ENCODE results near the gene MMAB.
A peak's percentile ranks its signal among the peaks of the same experiment; 100 is the strongest.

Gene MMAB

DNA sequence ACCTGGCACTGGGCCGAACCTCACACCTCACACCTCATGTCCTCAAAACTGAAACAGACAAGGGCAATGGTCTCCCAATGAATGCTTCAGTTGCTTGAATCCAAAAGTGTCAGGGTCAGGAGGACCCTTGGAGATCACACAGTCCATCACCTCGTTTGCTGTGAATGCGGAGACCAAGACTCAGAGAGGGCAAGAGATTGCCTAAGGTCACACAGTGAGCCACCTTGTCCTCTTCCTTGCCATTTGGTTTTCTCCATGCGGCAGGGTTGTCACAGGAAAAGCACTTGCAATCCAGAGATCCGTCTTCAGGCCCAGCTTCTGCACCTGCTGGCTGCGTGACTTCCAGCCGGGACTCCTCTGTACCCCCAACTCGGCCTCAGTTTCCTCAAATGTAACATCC, 28.3 kb upstream of the MMAB start:
- no peak for DNase-seq

GRCh38 chr12:109600995-109601394, 27.7 kb upstream of the MMAB start:
- no peak for DNase-seq

DNA sequence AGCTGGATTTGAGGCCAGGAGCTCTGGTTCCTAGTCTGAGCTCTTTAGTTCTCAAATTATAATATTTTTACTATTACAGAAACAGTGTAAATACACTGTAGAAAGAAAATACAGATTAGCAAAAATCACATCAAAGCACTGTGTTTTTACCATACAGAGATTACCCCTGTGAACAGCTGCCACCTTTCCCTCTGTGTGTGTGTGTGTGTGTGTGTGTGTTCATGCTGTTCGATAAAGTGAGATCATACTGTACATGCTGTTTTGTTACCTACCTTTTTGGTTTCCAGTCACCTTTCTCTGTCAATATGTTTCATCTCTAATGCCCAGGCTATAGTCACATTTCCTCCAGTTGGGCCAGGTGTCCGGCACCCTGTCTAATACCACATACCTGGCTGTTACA, 27.2 kb upstream of the MMAB start:
- no peak for DNase-seq

DNA sequence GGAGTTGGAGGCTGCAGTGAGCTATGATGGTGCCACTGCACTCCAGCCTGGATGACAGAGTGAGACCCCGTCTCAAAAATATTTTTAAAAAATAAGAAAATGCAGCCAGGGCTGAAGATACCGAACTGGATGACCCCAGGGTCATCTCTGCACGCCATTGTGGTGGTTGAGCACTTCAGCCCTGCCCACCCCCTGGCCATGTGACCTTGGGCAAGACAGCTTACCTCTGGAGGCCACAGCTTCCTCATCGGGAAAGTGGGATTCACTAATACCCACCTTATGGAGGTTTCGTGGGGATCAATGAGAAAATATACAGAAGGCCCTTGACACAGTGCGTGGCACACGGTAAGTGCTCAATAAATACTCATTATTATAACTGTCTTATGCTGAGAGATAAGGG, 25.8 kb upstream of the MMAB start:
- no peak for DNase-seq

DNA sequence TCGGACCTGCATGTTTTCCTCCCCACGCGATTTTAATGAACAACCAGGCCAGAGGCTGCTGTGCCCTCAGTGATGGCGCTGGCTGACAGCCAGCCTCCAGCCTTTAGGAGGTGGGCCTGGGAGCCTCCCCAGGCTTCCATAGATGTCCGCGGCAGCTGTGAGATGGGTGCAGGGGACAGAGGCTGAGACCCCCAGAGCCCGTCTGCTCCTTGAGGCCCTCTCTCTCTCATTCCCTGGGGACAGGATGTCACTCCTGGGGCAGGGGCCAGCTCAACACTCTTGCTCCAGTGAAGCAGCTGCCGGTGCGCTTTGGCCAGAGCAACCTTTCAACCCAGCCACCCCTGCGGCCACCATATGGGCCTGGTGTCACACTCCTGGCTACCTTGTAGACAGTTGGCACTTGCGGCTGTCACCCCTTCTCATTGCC, 25.1 kb upstream of the MMAB start:
- no peak for DNase-seq

GRCh38 chr12:109597795-109598427, 24.6 kb upstream of the MMAB start:
- DNase-seq: peak; percentile 67

DNA sequence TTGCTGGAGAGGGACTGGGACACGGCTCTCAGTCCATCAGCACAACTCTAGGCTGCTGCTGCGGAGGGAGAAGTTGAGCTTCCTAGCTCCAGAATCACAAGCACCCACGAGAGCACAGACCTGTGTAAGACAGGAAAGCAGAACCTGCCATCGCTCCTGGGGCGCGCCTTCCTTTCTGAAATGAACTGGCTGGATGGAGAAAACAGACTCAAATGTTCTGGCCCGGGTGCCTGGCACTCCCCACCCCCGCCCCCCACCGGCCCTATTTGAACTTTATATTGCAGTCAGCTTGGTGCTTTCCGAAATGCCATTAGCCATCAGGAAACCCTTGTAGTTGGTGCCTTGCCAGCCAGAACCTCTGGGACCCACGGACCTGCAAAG, 24.1 kb upstream of the MMAB start:
- DNase-seq: no peak

DNA sequence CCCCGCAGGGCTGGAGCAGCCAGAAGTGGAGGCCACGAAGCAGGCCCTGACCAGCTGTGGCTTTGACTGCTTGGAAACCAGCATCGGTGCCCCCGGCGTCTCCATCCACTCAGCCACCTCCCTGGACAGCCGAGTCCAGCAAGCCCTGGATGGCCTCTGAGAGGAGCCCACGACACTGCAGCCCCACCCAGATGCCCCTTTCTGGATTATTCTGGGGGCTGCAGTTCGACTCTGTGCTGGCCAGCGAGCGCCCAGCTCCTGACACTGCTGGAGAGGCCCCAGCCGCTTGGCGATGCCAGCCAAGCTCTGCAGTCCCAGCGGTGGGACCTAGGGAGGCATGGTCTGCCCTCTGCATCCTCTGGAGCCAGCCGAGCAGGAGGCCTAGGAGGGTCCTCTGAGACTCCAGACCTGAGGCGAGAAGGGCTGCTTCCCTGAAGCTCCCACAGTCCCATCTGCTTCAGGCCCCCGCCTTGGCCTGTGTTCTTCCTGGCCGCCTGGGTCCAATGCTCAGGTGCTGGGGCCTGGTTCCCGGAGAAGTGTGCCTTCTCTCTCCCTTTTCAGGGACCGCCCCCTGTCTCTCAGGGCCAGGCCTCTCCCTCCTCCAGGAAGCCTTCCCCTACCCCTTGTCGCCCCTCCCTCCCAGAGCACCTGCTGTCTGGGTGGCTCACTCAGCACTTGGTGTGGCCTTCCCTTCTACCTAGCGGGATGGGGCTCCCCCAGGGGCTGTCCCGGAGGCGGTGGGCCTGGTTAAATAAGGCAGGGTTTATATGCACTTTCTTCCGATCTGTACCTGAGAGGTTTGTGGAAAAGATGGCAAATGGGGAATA, 23.3 kb upstream of the MMAB start:
- DNase-seq: no peak

- no peak for DNase-seq
Measured at GRCh38 chr12:109595321-109595902, 22.1 kb upstream of the MMAB start.

GRCh38 chr12:109594556-109595317, 21.4 kb upstream of the MMAB start:
- DNase-seq: no peak

- peak; percentile 27 for DNase-seq
Measured at GRCh38 chr12:109592905-109593272, 19.6 kb upstream of the MMAB start.

- no peak for DNase-seq
Measured at GRCh38 chr12:109592195-109592904, 19.0 kb upstream of the MMAB start.

- DNase-seq: no peak
Measured at GRCh38 chr12:109591041-109591440, 17.7 kb upstream of the MMAB start.

GRCh38 chr12:109590566-109590965, 17.3 kb upstream of the MMAB start:
- no peak for DNase-seq

- no peak for DNase-seq
Measured at GRCh38 chr12:109589691-109590245, 16.5 kb upstream of the MMAB start.

DNA sequence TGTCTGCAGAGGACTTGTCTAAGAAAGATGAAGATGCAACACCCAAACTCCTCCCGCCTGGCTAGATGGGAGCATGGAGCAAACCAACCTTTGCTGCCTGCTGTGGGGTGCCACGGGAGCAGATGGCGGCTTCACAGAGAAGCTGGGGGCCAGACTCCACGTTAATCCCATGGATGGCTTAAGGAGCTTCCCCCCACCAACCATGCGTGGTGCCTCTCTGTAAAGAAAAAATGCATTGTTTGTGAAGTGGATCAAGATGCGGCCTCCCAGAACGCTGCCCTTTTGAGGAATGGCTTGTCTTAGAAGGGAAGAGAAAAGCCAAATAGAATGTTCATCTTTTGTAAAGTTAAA, 15.9 kb upstream of the MMAB start:
- DNase-seq: no peak

- DNase-seq: no peak
Measured at GRCh38 chr12:109588461-109589239, 15.3 kb upstream of the MMAB start.

DNA sequence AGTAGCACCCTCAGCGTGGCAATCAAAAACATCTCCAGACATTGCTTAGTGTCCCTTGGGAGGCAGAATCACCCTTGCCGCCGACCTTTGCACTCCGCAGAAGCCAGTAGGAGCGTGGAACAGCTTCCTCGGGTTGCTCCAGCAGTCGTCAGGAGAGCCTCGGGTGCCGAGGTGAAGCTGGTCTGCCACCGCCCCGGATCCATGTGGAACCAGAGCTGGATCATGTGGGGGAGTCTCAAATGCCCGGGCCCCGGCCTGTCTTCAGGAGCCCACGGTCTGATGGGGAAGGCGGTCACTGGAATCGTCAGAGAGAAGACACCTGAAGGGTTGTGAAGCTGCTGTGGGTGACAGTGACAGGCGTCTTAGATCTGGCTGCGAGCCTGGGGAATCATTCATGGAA, 14.6 kb upstream of the MMAB start:
- no peak for DNase-seq

DNA sequence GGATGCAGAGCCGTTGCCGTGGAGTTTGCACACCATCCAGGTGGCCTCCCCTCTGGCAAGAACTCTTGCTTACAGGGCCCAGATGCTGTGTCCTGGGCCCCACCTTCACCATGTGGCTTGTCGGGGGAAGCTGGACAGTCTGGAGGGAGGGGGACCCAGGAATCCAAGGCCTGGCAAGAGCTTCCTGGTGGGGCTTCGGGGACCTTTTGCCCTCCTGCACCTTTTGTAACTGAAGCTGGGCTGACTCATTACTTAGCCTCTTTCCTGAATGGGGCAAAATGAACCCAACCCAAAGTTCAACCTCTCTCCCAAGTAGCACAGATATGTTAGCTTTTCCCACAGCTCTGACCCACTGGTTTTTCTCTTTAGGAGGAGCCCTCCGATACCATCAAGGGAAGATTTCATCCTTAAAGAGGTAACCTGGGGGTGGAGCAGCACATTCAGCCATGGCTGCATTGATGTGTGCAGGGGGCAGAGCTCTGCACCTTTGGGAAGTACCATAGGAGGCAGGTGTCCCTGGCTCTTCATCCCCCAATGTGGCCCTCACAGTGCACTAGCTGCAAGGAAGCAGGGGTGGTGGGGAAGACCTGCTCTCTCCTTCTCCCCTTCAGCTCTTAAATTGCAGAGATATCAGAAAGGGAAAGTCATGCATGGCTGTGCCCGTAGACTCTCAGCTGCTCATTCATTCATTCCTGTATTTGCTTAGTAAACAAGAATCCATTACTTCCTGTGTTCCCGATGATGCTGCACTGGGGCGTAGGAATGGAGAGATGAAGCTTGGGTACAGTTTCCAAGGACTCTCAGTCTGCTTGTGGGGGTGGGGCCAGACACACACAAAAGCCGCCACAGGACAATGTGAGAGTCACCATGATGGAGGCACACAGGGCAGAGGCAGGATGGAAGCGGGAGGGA, 13.3 kb upstream of the MMAB start:
- no peak for DNase-seq

- no peak for DNase-seq
Measured at GRCh38 chr12:109583733-109584132, 10.4 kb upstream of the MMAB start.

- no peak for DNase-seq
Measured at GRCh38 chr12:109582636-109583035, 9.3 kb upstream of the MMAB start.
